ENCODE data around the gene SRMS. TPM values are rescaled to one million over a fixed set of nuclear protein-coding genes. Genes with fewer than 3 reads are reported as not detected.

Gene SRMS
- total and polyA plus RNA-seq, 2 donors from 2014 or later: 0.38 TPM; not detected in 1

- Histone ChIP-seq H3K27ac (ENCODE audit: low read depth in 2 of 2, low read length in 2 of 2) (no peak overlapping the region), H3K9me3 (ENCODE audit: control insufficient read depth in 2 of 3, insufficient read depth in 1 of 3, low read length in 3 of 3) (no peaks in the 10 kb centered on the region), H3K9ac (ENCODE audit: low read length in 3 of 3) (no peak overlapping the region), H3K27me3 (ENCODE audit: control insufficient read depth, insufficient read depth, low read length) (no peaks in the 10 kb centered on the region), H3K4me3 (ENCODE audit: low read length in 3 of 3) (no peak overlapping the region), H3K36me3 (ENCODE audit: control insufficient read depth in 2 of 3, insufficient read depth in 3 of 3, low read length in 3 of 3) (no peaks in the 10 kb centered on the region), H3K4me1 (ENCODE audit: control insufficient read depth in 2 of 3, insufficient read depth in 2 of 3, low read depth in 1 of 3, low read length in 3 of 3) (peaks cover 0 to 4% (median 0%) of the 10 kb centered on the region in 3 donors)
- intact Hi-C loops (cut with DNase I): no loop called here
- no peak for FAIRE-seq
- no peak for TF ChIP-seq CTCF (IDR thresholded peaks at IDR 0.05; ENCODE audit: borderline replicate concordance, extremely low read depth, insufficient read depth)
- DNase-seq: peak in 1 of 5 donors; percentile 48
These were observed 13.1 kb downstream of the SRMS start for GRCh38 chr20:63534427-63534830.

GRCh38 chr20:63533871-63534393 is 13.6 kb downstream of the SRMS start:
- no peaks in the 10 kb centered on the region for H3K27me3 ChIP-seq (ENCODE audit: control insufficient read depth, insufficient read depth, low read length)
- DNase-seq: peak in 3 of 5 donors; percentile 13 to 86 (median 54)
- H3K27ac ChIP-seq (ENCODE audit: low read depth in 2 of 2, low read length in 2 of 2): no peak overlapping the region
- peaks cover 0 to 4% (median 0%) of the 10 kb centered on the region in 3 donors for H3K4me1 ChIP-seq (ENCODE audit: control insufficient read depth in 2 of 3, insufficient read depth in 2 of 3, low read depth in 1 of 3, low read length in 3 of 3)
- TF ChIP-seq CTCF (IDR thresholded peaks at IDR 0.05; ENCODE audit: borderline replicate concordance, extremely low read depth, insufficient read depth): no peak
- no peak for FAIRE-seq
- H3K4me3 ChIP-seq (ENCODE audit: low read length in 3 of 3): no peak overlapping the region
- no peaks in the 10 kb centered on the region for H3K36me3 ChIP-seq (ENCODE audit: control insufficient read depth in 2 of 3, insufficient read depth in 3 of 3, low read length in 3 of 3)
- H3K9ac ChIP-seq (ENCODE audit: low read length in 3 of 3): no peak overlapping the region
- H3K9me3 ChIP-seq (ENCODE audit: control insufficient read depth in 2 of 3, insufficient read depth in 1 of 3, low read length in 3 of 3): no peaks in the 10 kb centered on the region
- intact Hi-C loops (cut with DNase I): no loop called here

- FAIRE-seq (no peak), DNase-seq (peak in 2 of 5 donors; percentile 8 to 39)
- Histone ChIP-seq H3K9ac (ENCODE audit: low read length in 3 of 3) (no peak overlapping the region), H3K9me3 (ENCODE audit: control insufficient read depth in 2 of 3, insufficient read depth in 1 of 3, low read length in 3 of 3) (no peaks in the 10 kb centered on the region), H3K27me3 (ENCODE audit: control insufficient read depth, insufficient read depth, low read length) (no peaks in the 10 kb centered on the region), H3K4me1 (ENCODE audit: control insufficient read depth in 2 of 3, insufficient read depth in 2 of 3, low read depth in 1 of 3, low read length in 3 of 3) (peaks cover 0 to 4% (median 0%) of the 10 kb centered on the region in 3 donors), H3K36me3 (ENCODE audit: control insufficient read depth in 2 of 3, insufficient read depth in 3 of 3, low read length in 3 of 3) (no peaks in the 10 kb centered on the region), H3K27ac (ENCODE audit: low read depth in 2 of 2, low read length in 2 of 2) (no peak overlapping the region), H3K4me3 (ENCODE audit: low read length in 3 of 3) (no peak overlapping the region)
- no peak for TF ChIP-seq CTCF (IDR thresholded peaks at IDR 0.05; ENCODE audit: borderline replicate concordance, extremely low read depth, insufficient read depth)
- intact Hi-C loops (cut with DNase I): no loop called here
These were observed 14.2 kb downstream of the SRMS start for GRCh38 chr20:63533388-63533787.
